NCI-H748 treated with DMSO at 0.1 percent for 48 hours (cell line): ENCODE data around the gene TMEM256.

Source experiments
- DNase-seq: peaks from one replicate; lab custom pipeline; 2025; lab: John Stamatoyannopoulos, UW

The TMEM256 gene

GRCh38 chr17:7403977-7404736 lies at the start of gene TMEM256:
Gene TMEM256 (minus strand): TSS chr17:7404097. CDS start chr17:7404084, 13 bp downstream.
- DNase-seq = peak; percentile 100

DNA sequence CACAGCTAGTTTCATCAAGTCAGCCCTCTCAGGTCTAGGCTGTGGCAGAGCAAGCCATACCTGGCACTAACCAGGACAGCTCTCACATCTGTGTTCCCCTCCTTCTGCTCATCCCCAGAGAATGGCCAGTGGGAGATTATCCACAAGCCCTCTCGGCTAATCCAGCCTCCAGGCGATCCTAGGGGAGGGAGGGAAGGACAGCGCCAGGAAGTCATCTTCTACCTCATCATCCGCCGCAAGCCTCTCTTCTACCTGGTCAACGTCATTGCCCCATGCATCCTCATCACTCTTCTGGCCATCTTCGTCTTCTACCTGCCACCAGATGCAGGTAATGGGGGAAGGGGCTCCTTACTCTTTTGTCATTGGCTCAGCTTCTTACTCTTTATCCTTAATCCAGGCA lies 44.6 kb upstream of the TMEM256 start:
- DNase-seq = no peak

DNA sequence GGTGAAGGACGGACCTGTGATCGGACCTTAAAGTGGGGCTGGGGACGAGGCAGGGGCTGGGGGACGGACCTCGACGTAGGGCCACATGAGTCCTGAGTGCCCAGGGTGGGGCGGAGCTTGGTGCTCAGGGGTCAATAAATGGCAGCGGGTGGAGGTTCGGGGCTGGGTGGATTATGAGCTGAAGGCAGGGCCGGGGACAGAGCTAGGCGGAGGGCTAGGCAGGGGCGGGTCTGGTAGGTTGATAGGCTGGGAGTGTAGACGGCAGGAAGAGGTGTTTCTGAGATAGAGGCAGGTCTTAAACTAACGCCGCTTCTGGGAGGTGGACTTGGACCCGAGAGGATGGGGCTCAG lies 41.7 kb upstream of the TMEM256 start:
- DNase-seq = no peak

DNA sequence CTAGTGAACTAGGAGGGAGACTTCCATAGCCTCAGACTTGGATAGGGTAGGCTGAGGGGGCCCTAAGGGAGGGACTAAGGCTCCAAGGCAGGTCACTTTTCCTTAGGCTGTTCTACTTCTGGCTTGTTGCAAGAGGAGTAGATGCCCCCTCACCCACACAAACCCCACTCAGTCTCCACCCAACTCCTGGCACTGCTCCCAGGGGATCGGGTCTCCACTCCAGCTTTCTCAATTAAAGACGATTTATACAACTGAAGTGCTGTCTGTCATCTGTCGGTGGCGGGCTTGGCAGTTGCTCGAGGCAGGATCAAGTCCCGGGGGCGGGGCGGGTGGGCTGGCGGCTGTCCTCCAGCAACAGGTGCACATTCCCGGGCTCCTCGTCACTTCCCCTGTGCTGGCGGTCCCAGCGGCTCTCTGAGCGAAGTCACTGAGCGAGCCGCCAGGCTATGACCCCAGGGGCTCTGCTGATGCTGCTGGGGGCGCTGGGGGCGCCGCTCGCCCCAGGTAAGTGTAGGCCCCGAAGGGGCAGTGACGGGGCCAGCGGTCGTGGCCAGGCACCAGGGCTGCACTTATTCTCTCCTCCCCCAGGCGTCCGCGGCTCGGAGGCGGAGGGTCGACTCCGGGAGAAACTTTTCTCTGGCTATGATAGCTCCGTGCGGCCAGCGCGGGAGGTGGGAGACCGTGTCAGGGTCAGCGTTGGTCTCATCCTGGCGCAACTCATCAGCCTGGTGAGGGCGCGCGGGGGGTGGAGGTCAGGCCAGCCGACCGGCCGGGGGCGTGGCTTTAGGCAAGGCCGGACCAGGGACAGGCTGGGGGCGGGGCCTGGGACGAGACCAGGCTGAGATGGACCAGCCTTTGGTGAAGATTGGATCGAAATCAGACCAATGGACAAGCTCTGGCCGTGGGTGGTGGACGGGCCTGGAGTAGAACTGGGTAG lies 41.1 kb upstream of the TMEM256 start, which contains the start of gene CHRNB1:
TSS of gene CHRNB1 (plus strand) at position 380 of the 937 bp plus-strand sequence. CDS start at position 447, 67 bp downstream.
- no peak for DNase-seq

DNA sequence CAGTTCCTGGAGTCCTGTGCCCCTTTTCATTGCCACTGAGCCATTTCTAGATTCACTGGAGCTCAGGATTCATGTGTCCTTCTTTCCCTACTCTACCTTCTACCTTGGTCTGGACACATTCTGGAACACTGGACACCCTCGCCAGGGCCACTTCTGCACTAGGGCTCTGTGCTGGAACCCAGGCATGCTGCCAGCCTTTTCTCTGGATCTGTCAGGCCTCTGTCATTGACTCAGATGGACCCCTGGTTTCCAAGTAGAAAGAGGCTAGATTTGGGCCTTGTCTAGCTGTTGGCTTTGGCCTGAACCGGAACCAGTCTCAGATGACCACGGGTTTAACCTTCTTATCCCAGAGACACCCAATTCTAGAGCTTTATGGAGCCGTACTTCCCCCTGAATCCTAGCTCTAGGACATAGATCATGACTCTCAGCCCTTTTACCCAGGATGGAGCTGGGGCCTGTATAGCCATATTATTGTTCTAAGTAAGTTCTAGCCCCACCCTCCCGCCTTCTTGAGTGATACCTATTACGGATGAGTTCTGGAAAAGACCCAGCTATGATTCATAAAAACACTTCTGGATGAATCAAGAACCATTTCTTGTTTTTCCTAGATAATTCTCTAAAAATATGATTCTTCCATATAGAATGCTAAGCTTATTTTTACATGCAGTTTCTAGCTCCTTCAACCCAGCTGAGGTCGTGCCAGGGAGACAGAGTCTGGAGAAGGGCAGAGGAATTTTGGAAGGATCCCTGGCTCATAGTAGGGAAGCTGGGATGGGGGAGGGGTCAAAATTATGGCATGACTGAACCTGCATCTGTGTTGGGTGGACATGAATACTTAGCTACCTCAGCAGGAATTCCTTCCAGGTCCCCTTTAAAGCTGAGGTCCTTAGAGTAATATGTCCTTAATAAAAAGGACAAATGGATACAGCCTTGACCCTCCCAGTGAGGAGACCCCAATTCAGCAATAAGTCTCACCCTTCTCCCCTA lies 39.9 kb upstream of the TMEM256 start:
- no peak for DNase-seq

GRCh38 chr17:7442142-7442541 lies 38.2 kb upstream of the TMEM256 start:
- DNase-seq = no peak

DNA sequence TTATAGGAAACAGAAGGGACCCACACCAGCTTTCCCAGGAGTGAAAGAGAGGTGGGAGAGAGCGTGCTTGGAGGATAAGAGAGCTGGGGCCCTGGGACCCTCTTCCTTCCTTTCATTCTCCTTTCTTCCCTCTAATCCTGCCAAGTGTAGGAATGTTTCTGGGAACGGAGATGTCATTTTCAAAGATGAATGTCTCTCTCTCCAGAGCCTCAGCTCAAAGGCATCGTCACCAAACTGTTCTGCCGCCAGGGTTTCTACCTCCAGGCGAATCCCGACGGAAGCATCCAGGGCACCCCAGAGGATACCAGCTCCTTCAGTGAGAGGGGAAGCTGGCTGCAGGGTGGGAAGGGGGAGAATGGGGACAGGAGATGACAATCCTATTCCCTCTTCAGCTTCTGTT lies 37.4 kb upstream of the TMEM256 start:
- DNase-seq = no peak

GRCh38 chr17:7440834-7441195 lies 36.9 kb upstream of the TMEM256 start:
- DNase-seq = no peak

DNA sequence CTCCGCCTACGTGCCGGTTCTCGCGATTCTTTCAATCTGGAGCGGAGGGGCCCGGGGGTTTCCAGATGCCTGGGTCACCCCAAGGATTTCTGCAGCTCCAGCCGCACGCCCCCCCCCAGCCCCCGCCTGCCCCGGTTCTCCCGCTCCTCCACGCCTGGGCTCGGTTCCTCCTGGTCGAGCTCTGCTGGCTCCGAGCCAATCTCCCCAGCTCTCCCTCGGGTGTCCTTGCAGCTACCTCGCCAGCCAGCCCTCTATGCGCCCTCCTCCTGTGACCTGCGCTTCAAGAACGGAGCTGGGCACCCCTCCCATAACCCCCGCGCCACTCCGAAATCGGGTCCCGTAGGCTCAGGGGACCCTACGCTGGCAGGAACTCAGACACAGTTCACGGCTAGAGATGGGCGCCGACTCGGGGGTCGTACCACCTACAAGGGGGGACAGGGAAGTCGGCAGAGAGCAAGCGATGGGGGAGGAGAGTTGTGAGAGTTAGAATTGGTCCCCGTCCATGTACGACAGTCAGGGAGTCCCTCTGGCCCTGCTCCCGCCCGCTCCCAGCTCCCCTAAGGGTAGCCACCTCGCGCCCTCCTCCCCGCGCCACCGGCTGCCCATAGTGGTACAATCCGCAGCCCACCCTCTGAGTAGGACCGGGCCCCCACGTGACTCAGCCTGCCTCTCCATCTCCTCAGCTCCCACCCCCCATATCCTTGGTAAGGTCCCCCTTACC lies 36.4 kb upstream of the TMEM256 start:
- peak; percentile 31 for DNase-seq

DNA sequence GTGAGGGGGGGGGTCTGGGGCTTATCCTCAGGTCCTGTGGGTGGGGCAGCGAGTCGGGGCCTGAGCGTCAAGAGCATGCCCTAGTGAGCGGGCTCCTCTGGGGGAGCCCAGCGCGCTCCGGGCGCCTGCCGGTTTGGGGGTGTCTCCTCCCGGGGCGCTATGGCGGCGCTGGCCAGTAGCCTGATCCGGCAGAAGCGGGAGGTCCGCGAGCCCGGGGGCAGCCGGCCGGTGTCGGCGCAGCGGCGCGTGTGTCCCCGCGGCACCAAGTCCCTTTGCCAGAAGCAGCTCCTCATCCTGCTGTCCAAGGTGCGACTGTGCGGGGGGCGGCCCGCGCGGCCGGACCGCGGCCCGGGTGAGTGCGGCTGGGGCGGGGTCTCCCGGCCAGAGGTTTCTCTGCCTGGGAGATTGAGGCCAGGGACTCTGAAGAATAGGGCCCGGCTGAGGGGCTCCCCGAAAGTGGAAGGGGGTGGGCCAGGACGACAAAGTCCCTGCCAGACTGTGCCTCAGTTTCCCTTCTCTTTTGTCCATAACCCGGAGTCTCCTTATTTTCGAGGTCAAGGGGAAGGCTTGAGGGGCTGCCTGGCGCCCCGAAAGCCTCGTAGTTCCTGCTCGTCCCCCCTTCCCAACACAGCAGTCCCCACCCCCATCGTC lies 35.7 kb upstream of the TMEM256 start, which contains the start of gene FGF11:
TSS of gene FGF11 (plus strand) at position 51 of the 651 bp plus-strand sequence. CDS start at position 160, 109 bp downstream.
- no peak for DNase-seq

DNA sequence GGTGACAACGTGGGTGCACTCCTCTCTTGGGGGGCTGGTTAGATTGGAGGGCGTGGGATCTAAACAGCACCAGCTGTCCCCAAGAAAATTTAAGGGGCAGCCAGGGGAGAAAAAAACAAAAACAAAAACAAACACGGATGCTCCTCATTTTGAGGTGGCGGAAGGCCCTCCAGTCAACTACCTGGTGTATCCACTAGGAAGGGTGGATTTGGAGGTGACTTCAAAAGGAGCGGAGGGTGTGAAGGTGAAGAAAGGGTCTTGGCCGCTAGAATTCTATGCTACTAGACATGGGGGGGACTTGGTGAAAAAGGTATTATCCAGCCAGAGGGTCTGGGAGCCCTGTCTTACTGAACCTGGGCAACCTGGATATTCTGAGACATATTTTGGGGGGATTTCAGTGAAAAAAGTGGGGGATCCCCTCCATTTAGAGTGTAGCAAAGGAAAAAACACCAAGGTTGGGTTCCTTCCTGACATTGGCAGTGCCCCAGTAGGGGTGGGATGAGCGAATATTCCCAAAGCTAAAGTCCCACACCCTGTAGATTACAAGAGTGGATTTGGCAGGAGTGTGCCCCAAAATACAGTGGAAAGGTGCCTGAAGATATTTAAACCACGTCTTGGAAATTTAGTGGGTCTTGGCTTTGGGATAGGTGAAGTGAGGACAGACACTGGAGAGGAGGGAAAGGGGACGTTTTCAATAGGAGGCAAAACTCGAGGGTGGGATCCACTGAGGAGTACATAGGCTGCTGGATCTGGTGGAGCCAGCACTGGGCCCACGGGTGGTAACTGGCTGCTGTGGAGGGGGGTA lies 35.0 kb upstream of the TMEM256 start:
- no peak for DNase-seq

DNA sequence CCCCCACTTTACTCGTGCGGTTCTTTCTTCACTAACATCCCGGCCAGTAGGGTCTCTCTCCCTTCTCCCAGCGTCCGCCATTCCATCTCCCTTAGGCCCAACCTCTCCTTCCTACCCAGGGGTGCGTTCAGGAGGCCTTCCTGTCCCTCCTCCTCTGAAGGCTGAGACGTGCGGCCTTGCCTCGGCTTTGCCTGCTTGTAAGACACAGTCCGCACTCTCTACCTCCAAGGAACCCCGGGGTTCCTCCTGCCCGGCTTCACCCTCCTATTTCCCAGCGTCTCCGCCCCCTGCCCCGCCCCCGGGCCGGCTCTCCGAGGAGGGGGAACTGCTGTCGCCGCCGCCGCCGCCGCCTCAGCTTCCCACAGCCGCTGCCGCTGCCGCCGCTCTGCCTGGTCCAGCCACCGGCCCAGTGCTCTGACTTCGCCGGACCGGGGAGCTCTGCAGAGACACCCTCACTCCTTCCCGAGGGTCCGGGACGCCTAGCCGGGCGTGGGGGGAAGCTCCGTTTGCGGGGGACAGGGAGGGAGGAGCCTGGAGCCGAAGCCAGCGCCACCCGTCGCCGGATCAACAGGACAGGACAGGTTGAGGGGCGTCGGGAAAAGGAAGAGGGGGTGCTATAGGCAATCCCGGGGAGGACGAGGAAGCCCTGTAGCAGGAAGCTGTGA lies 34.2 kb upstream of the TMEM256 start:
- peak; percentile 60 for DNase-seq

- DNase-seq = no peak
Observed at GRCh38 chr17:7437369-7437863, 33.5 kb upstream of the TMEM256 start.

DNA sequence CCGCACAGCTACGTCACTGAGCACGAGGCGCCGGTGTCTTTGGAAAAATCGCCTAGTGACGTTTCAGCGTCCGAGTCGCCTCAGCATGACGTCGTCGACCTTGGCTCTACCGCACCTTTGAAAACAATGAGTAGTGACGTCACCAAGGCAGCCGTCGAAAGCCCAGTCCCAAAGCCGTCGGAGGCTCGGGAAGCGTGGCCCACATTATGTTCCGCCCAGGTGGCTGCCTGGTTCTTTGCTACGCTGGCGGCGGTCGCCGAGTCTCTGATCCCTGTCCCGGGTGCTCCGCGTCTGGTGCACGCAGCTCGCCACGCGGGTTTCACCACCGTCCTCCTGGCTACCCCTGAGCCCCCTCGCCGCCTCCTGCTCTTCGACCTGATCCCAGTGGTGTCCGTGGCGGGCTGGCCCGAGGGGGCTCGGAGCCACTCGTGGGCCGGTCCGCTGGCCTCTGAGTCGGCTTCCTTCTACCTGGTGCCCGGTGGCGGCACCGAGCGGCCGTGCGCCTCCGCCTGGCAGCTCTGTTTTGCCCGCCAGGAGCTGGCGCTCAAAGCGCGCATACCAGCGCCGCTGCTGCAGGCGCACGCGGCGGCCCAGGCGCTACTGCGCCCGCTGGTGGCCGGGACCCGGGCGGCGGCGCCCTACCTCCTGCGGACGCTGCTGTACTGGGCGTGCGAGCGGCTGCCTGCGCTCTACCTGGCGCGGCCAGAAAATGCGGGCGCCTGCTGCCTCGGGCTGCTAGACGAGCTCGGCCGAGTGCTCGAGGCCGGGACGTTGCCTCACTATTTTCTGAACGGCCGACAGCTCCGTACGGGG lies 32.9 kb upstream of the TMEM256 start:
- peak; percentile 78 for DNase-seq

- DNase-seq = peak; percentile 50
Observed at GRCh38 chr17:7435676-7436555, 32.0 kb upstream of the TMEM256 start.

GRCh38 chr17:7432296-7432695 lies 28.4 kb upstream of the TMEM256 start:
- no peak for DNase-seq

GRCh38 chr17:7431231-7431630 lies 27.3 kb upstream of the TMEM256 start:
- DNase-seq = no peak
